Measurements from ENCODE around the gene CNKSR3. TPM values are rescaled to one million over a fixed set of nuclear protein-coding genes. Genes with fewer than 3 reads are reported as not detected.
"Not testable (repeated sequence)": the region's sequence is repeated elsewhere in the genome, so short reads cannot be mapped to it uniquely, and the experiment has no call there.

Gene CNKSR3
- total and polyA plus RNA-seq, 2 experiments from 2014 or later = 4.4 to 4.7 TPM

GRCh38 chr6:154550779-154551178, 40.3 kb upstream of the CNKSR3 start:
- no peak for DNase-seq (ENCODE audit: low read depth in 1 of 2, low spot score in 1 of 2)
- H3K27me3 ChIP-seq = no peaks in the 10 kb centered on the region
- no peak for TF ChIP-seq CTCF (IDR thresholded peaks at IDR 0.05; ENCODE audit: low read depth, low read length)
- no peak overlapping the region for H3K4me3 ChIP-seq
- H3K9me3 ChIP-seq (ENCODE audit: low read depth) = no peaks in the 10 kb centered on the region
- no peaks in the 10 kb centered on the region for H3K36me3 ChIP-seq
- no peak overlapping the region for H3K27ac ChIP-seq
- no peaks in the 10 kb centered on the region for H3K4me1 ChIP-seq (ENCODE audit: low read depth)

GRCh38 chr6:154549179-154549578, 38.7 kb upstream of the CNKSR3 start:
- DNase-seq (ENCODE audit: low read depth in 1 of 2, low spot score in 1 of 2) = no peak
- H3K9me3 ChIP-seq (ENCODE audit: low read depth) = no peaks in the 10 kb centered on the region
- TF ChIP-seq CTCF (IDR thresholded peaks at IDR 0.05; ENCODE audit: low read depth, low read length) = no peak
- no peaks in the 10 kb centered on the region for H3K4me1 ChIP-seq (ENCODE audit: low read depth)
- no peaks in the 10 kb centered on the region for H3K27me3 ChIP-seq
- H3K27ac ChIP-seq = no peak overlapping the region
- no peaks in the 10 kb centered on the region for H3K36me3 ChIP-seq
- H3K4me3 ChIP-seq = no peak overlapping the region

GRCh38 chr6:154548130-154548830, 37.8 kb upstream of the CNKSR3 start:
- H3K4me1 ChIP-seq (ENCODE audit: low read depth) = no peaks in the 10 kb centered on the region
- H3K27ac ChIP-seq = no peak overlapping the region
- H3K4me3 ChIP-seq = no peak overlapping the region
- DNase-seq (ENCODE audit: low read depth in 1 of 2, low spot score in 1 of 2) = peak in 1 of 2 donors; percentile 66
- H3K27me3 ChIP-seq = no peaks in the 10 kb centered on the region
- no peaks in the 10 kb centered on the region for H3K36me3 ChIP-seq
- H3K9me3 ChIP-seq (ENCODE audit: low read depth) = no peaks in the 10 kb centered on the region
- TF ChIP-seq CTCF (IDR thresholded peaks at IDR 0.05; ENCODE audit: low read depth, low read length) = no peak

GRCh38 chr6:154543628-154544027, 33.1 kb upstream of the CNKSR3 start:
- no peak overlapping the region for H3K4me3 ChIP-seq
- H3K27me3 ChIP-seq = no peaks in the 10 kb centered on the region
- DNase-seq (ENCODE audit: low read depth in 1 of 2, low spot score in 1 of 2) = peak in 1 of 2 donors; percentile 11
- H3K36me3 ChIP-seq = no peaks in the 10 kb centered on the region
- no peak for TF ChIP-seq CTCF (IDR thresholded peaks at IDR 0.05; ENCODE audit: low read depth, low read length)
- H3K9me3 ChIP-seq (ENCODE audit: low read depth) = no peaks in the 10 kb centered on the region
- no peaks in the 10 kb centered on the region for H3K4me1 ChIP-seq (ENCODE audit: low read depth)
- H3K27ac ChIP-seq = no peak overlapping the region

GRCh38 chr6:154542747-154543146, 32.3 kb upstream of the CNKSR3 start:
- H3K4me1 ChIP-seq (ENCODE audit: low read depth) = no peaks in the 10 kb centered on the region
- H3K9me3 ChIP-seq (ENCODE audit: low read depth) = no peaks in the 10 kb centered on the region
- no peaks in the 10 kb centered on the region for H3K27me3 ChIP-seq
- H3K4me3 ChIP-seq = no peak overlapping the region
- no peak for TF ChIP-seq CTCF (IDR thresholded peaks at IDR 0.05; ENCODE audit: low read depth, low read length)
- no peaks in the 10 kb centered on the region for H3K36me3 ChIP-seq
- DNase-seq (ENCODE audit: low read depth in 1 of 2, low spot score in 1 of 2) = no peak
- H3K27ac ChIP-seq = no peak overlapping the region

- not testable (repeated sequence) for DNase-seq (ENCODE audit: low read depth in 1 of 2, low spot score in 1 of 2); H3K27ac ChIP-seq; H3K4me1 ChIP-seq (ENCODE audit: low read depth); H3K36me3 ChIP-seq; H3K27me3 ChIP-seq; H3K9me3 ChIP-seq (ENCODE audit: low read depth); H3K4me3 ChIP-seq
These were observed 31.4 kb upstream of the CNKSR3 start for GRCh38 chr6:154541837-154542236.
